ENCODE measurements around the gene PZP. TPM values are rescaled to one million over a fixed set of nuclear protein-coding genes. Genes with fewer than 3 reads are reported as not detected.
A peak's percentile ranks its signal among the peaks of the same experiment; 100 is the strongest.

PZP gene
- total RNA-seq, 1 experiment from 2014 or later: not detected

GRCh38 chr12:9115731-9116559 is 92.2 kb downstream of the PZP start, which contains the start of gene A2M:
TSS of gene A2M (minus strand) at chr12:9115919. CDS start at chr12:9115849, 70 bp downstream.
- no peak within 1 kb of the TSS for H4K91ac ChIP-seq (ENCODE audit: insufficient read length, low read depth, low read length)
- no peak within 1 kb of the TSS for H2BK20ac ChIP-seq (ENCODE audit: low read depth, low read length, poor library complexity, severe bottlenecking)
- no peak within 1 kb of the TSS for H2BK120ac ChIP-seq (ENCODE audit: low read depth, low read length, poor library complexity, severe bottlenecking)
- Mint-ChIP-seq H3K9me3 (no peaks in the 10 kb centered on the region), H3K27me3 (ENCODE audit: low read depth) (no peaks in the 10 kb centered on the region), H3K27ac (peak within 1 kb of the TSS in 1 of 3 experiments; percentile 11; a peak in 1 of 7 replicates), H3K4me1 (peaks cover 16 to 18% of the 10 kb centered on the region in 2 experiments), H3K36me3 (ENCODE audit: insufficient read depth in 1 of 3, low read depth in 3 of 3) (no peaks in the 10 kb centered on the region), H3K4me3 (no peak within 1 kb of the TSS)
- H3K79me2 ChIP-seq (ENCODE audit: insufficient read depth, low read length): no peaks in the 10 kb centered on the region
- no peak within 1 kb of the TSS for H2BK12ac ChIP-seq (ENCODE audit: insufficient read length, low read depth, low read length)
- H2AFZ ChIP-seq (ENCODE audit: low read length): no peak within 1 kb of the TSS
- DNase-seq: no peak
- no peaks in the 10 kb centered on the region for H3K79me1 ChIP-seq (ENCODE audit: insufficient read depth, low read depth, low read length, poor library complexity, severe bottlenecking)
- no peaks in the 10 kb centered on the region for H4K20me1 ChIP-seq (ENCODE audit: control insufficient read depth, insufficient read depth, insufficient read length)
- no peak within 1 kb of the TSS for H4K5ac ChIP-seq (ENCODE audit: insufficient read length, low read depth, low read length)
- H3K4me1 ChIP-seq (ENCODE audit: insufficient read depth, low read length): peaks cover 4% of the 10 kb centered on the region; the same call in 1 of the 2 replicates
- H3K4me2 ChIP-seq (ENCODE audit: insufficient read depth, insufficient read length, low read length): no peak within 1 kb of the TSS
- H3K9me3 ChIP-seq (ENCODE audit: control insufficient read depth, low read depth, low read length): no peaks in the 10 kb centered on the region
- no peak within 1 kb of the TSS for H2BK15ac ChIP-seq (ENCODE audit: low read depth, low read length)
- H3K23me2 ChIP-seq (ENCODE audit: insufficient read length, low read depth, low read length, poor library complexity, severe bottlenecking): no peaks in the 10 kb centered on the region
- H3K27ac ChIP-seq (ENCODE audit: insufficient read length, low read depth, low read length): no peak within 1 kb of the TSS
- H3K4ac ChIP-seq (ENCODE audit: low read depth, low read length): no peak within 1 kb of the TSS
- no peak within 1 kb of the TSS for H3K9ac ChIP-seq (ENCODE audit: extremely low read depth, insufficient read length, low read length)
- no peak within 1 kb of the TSS for H3K18ac ChIP-seq (ENCODE audit: insufficient read length, low read depth, low read length)
- no peaks in the 10 kb centered on the region for H3K27me3 ChIP-seq (ENCODE audit: insufficient read depth, low read length)
- no peak within 1 kb of the TSS for H3K23ac ChIP-seq (ENCODE audit: insufficient read length, low read depth, low read length)
- H3K14ac ChIP-seq (ENCODE audit: insufficient read depth, low read length): no peak within 1 kb of the TSS
- H2AK5ac ChIP-seq (ENCODE audit: insufficient read length, low read length): no peak within 1 kb of the TSS
- H4K8ac ChIP-seq (replicated peaks; ENCODE audit: insufficient read length, low read depth, low read length): no peak within 1 kb of the TSS
- WGBS (ENCODE audit: extremely low coverage, insufficient read length, low lambda C conversion rate): no CpG with 5 or more reads among the region's 9 CpGs
- TF ChIP-seq CTCF (conservative IDR thresholded peaks at IDR 0.05): no peak
- H3T11ph ChIP-seq (ENCODE audit: low read length): no peak within 1 kb of the TSS
- H2BK5ac ChIP-seq (ENCODE audit: insufficient read length, low read length): no peak within 1 kb of the TSS
- H3K56ac ChIP-seq (ENCODE audit: insufficient read length, low read depth, low read length): no peak within 1 kb of the TSS

Data from H9 (cell line).